ENCODE measurements around the gene REXO1.

REXO1 gene

GRCh38 chr19:1836458-1837221 is 11.6 kb downstream of the REXO1 start:
- DNase-seq (ENCODE audit: low spot score), result no peak
- H3K27ac ChIP-seq, result peak overlapping the region; percentile 39
- TF ChIP-seq CTCF (conservative IDR thresholded peaks at IDR 0.05; ENCODE audit: low read depth), result no peak
- POLR2A ChIA-PET (ENCODE audit: low non-redundant PET), result no interaction called here
- CTCF ChIA-PET, result interaction anchor here (0.5 to 2.0 kb wide), 8 partner anchors 7 to 192 kb away, joined by 3 to 7 read pairs (median 5); no protein-coding TSS in a partner anchor

- no peak for DNase-seq (ENCODE audit: low spot score)
- ChIA-PET POLR2A (ENCODE audit: low non-redundant PET) (no interaction called here), CTCF (no interaction called here)
- TF ChIP-seq CTCF (conservative IDR thresholded peaks at IDR 0.05; ENCODE audit: low read depth), result no peak
- peak overlapping the region; percentile 39 for H3K27ac ChIP-seq
These were observed 14.7 kb downstream of the REXO1 start for GRCh38 chr19:1833540-1833939.

GRCh38 chr19:1832046-1832663 is 16.1 kb downstream of the REXO1 start:
- H3K27ac ChIP-seq, result peak overlapping the region; percentile 39
- no peak for DNase-seq (ENCODE audit: low spot score)
- no peak for TF ChIP-seq CTCF (conservative IDR thresholded peaks at IDR 0.05; ENCODE audit: low read depth)
- POLR2A ChIA-PET (ENCODE audit: low non-redundant PET), result no interaction called here
- CTCF ChIA-PET, result interaction anchor here (0.7 to 1.0 kb wide), 2 partner anchors 12 to 14 kb away, joined by 3 to 7 read pairs; no protein-coding TSS in a partner anchor

- DNase-seq (ENCODE audit: low spot score), result no peak
- CTCF ChIA-PET, result interaction anchor here (1.0 kb wide), 1 partner anchor 11 kb away, joined by 3 read pairs; no protein-coding TSS in a partner anchor
- POLR2A ChIA-PET (ENCODE audit: low non-redundant PET), result no interaction called here
These were observed 17.3 kb downstream of the REXO1 start for GRCh38 chr19:1830978-1831377.

GRCh38 chr19:1830568-1830967 is 17.7 kb downstream of the REXO1 start:
- DNase-seq (ENCODE audit: low spot score), result no peak
- H3K27ac ChIP-seq, result peak overlapping the region; percentile 16
- no peak for TF ChIP-seq CTCF (conservative IDR thresholded peaks at IDR 0.05; ENCODE audit: low read depth)
- POLR2A ChIA-PET (ENCODE audit: low non-redundant PET), result no interaction called here
- CTCF ChIA-PET, result interaction anchor here (0.6 kb wide), 1 partner anchor 160 kb away, joined by 4 read pairs; no protein-coding TSS in a partner anchor

More at GRCh38 chr19:1830978-1831377, 17.3 kb downstream of the REXO1 start:
- H3K27ac ChIP-seq, result peak overlapping the region; percentile 16
- no peak for TF ChIP-seq CTCF (conservative IDR thresholded peaks at IDR 0.05; ENCODE audit: low read depth)

DNA sequence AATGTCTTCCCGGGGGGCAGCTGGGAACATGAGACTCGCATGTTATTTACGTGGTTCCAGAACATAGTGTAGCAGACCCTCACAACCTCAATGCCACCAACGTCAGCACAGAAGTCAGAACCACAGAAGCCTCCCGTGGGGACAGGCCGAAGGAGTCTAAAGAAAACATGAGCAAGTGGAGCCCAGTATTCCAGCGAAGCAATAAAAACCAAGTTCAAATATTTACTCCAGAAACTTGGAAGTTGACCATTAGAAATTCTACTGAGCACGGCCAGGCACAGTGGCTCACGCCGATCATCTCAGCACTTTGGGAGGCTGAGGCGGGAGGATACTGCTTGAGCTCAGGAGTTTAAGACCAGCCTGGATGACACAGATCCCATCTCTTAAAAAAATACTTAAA is 18.3 kb downstream of the REXO1 start:
- no peak for TF ChIP-seq CTCF (conservative IDR thresholded peaks at IDR 0.05; ENCODE audit: low read depth)
- DNase-seq (ENCODE audit: low spot score), result no peak
- peak overlapping the region; percentile 47; the same call in 1 of the 2 replicates for H3K27ac ChIP-seq
- POLR2A ChIA-PET (ENCODE audit: low non-redundant PET), result no interaction called here
- CTCF ChIA-PET, result interaction anchor here (0.6 to 0.7 kb wide), 2 partner anchors 7 to 159 kb away, joined by 4 to 5 read pairs; no protein-coding TSS in a partner anchor

Measured in RWPE1 (cell line).